Measurements from ENCODE around the gene KRT39. TPM values are rescaled to one million over a fixed set of nuclear protein-coding genes. Genes with fewer than 3 reads are reported as not detected.

The KRT39 gene
- total RNA-seq, 1 experiment from 2014 or later, result not detected

GRCh38 chr17:40952154-40952553 lies 14.6 kb downstream of the KRT39 start:
- BruUV-seq (replicated peaks), result no TSS peak
- DNase-seq, result no peak
- H3K9me3 Mint-ChIP-seq (ENCODE audit: low read depth, unreplicated experiment), result no peaks in the 10 kb centered on the region
- H3K4me3 Mint-ChIP-seq (ENCODE audit: low read depth, unreplicated experiment), result peak overlapping the region; percentile 49
- H3K36me3 Mint-ChIP-seq (ENCODE audit: insufficient read depth, unreplicated experiment), result peaks cover 54% of the 10 kb centered on the region
- H3K27ac Mint-ChIP-seq (ENCODE audit: unreplicated experiment), result peak overlapping the region; percentile 94
- CTCF ChIA-PET, result interaction anchor here (0.5 to 3.0 kb wide), 28 partner anchors 10 to 1305 kb away, joined by 3 to 48 read pairs (median 5); partner anchors contain the start of genes KRT23, KRT40 and KRTAP2-3
- H3K27me3 Mint-ChIP-seq (ENCODE audit: unreplicated experiment), result no peaks in the 10 kb centered on the region
- intact Hi-C loops (cut with micrococcal nuclease; ENCODE audit: unreplicated experiment), result loop anchor here (1.0 kb wide), 2 partner anchors 15 to 37 kb away; partner anchors contain the start of gene KRT23
- peaks cover 90% of the 10 kb centered on the region for H3K4me1 Mint-ChIP-seq (ENCODE audit: low read depth, unreplicated experiment)
- TF ChIP-seq, protein P1, sequence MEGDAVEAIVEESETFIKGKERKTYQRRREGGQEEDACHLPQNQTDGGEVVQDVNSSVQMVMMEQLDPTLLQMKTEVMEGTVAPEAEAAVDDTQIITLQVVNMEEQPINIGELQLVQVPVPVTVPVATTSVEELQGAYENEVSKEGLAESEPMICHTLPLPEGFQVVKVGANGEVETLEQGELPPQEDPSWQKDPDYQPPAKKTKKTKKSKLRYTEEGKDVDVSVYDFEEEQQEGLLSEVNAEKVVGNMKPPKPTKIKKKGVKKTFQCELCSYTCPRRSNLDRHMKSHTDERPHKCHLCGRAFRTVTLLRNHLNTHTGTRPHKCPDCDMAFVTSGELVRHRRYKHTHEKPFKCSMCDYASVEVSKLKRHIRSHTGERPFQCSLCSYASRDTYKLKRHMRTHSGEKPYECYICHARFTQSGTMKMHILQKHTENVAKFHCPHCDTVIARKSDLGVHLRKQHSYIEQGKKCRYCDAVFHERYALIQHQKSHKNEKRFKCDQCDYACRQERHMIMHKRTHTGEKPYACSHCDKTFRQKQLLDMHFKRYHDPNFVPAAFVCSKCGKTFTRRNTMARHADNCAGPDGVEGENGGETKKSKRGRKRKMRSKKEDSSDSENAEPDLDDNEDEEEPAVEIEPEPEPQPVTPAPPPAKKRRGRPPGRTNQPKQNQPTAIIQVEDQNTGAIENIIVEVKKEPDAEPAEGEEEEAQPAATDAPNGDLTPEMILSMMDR (IDR thresholded peaks at IDR 0.05; ENCODE audit: unreplicated experiment), result no peak

- no peak for DNase-seq
- H3K9me3 Mint-ChIP-seq (ENCODE audit: low read depth, unreplicated experiment), result no peaks in the 10 kb centered on the region
- BruUV-seq (replicated peaks), result no TSS peak
- CTCF ChIA-PET, result interaction anchor here (1.8 to 3.0 kb wide), 3 partner anchors 14 to 63 kb away, joined by 4 to 48 read pairs (median 4); partner anchors contain the start of genes KRT23 and KRT40
- no peaks in the 10 kb centered on the region for H3K27me3 Mint-ChIP-seq (ENCODE audit: unreplicated experiment)
- no peak overlapping the region for H3K4me3 Mint-ChIP-seq (ENCODE audit: low read depth, unreplicated experiment)
- intact Hi-C loops (cut with micrococcal nuclease; ENCODE audit: unreplicated experiment), result no loop called here
- H3K27ac Mint-ChIP-seq (ENCODE audit: unreplicated experiment), result peak overlapping the region; percentile 94
- TF ChIP-seq, protein P1 (IDR thresholded peaks at IDR 0.05; ENCODE audit: unreplicated experiment), result no peak
- peaks cover 44% of the 10 kb centered on the region for H3K36me3 Mint-ChIP-seq (ENCODE audit: insufficient read depth, unreplicated experiment)
- H3K4me1 Mint-ChIP-seq (ENCODE audit: low read depth, unreplicated experiment), result peaks cover 90% of the 10 kb centered on the region
Measured at GRCh38 chr17:40951011-40951622, 15.6 kb downstream of the KRT39 start.

- Mint-ChIP-seq H3K27ac (ENCODE audit: unreplicated experiment) (no peak overlapping the region), H3K36me3 (ENCODE audit: insufficient read depth, unreplicated experiment) (peaks cover 35% of the 10 kb centered on the region), H3K4me1 (ENCODE audit: low read depth, unreplicated experiment) (peaks cover 90% of the 10 kb centered on the region), H3K9me3 (ENCODE audit: low read depth, unreplicated experiment) (no peaks in the 10 kb centered on the region), H3K27me3 (ENCODE audit: unreplicated experiment) (no peaks in the 10 kb centered on the region), H3K4me3 (ENCODE audit: low read depth, unreplicated experiment) (no peak overlapping the region)
- TF ChIP-seq, protein P1 (IDR thresholded peaks at IDR 0.05; ENCODE audit: unreplicated experiment), result no peak
- no TSS peak for BruUV-seq (replicated peaks)
- DNase-seq, result no peak
- intact Hi-C loops (cut with micrococcal nuclease; ENCODE audit: unreplicated experiment), result no loop called here
- CTCF ChIA-PET, result interaction anchor here (0.7 to 1.5 kb wide), 5 partner anchors 10 to 534 kb away, joined by 3 to 14 read pairs (median 7); partner anchors contain the start of gene KRT23
Measured at GRCh38 chr17:40950176-40950575, 16.6 kb downstream of the KRT39 start.

DNA sequence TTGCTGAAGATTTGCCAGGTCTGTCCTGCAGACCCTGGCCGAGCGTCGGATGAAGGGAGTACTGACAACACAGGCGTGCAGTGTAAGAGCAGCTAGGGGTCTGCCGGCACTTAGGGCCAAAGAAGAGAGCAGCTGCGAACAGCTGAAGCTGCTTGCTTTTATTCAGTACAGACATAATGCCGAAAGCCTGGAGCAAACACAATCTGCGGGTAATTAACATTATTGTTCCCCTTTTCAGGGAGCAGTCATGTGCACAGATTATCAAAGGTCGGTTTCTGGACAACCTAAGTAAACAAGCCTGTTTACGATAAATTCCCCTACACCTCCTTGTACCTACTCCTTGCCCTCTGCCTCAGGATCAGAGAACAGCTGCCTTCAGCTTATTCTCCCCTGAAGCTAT lies 17.3 kb downstream of the KRT39 start:
- intact Hi-C loops (cut with micrococcal nuclease; ENCODE audit: unreplicated experiment), result no loop called here
- DNase-seq, result peak; percentile 22
- TF ChIP-seq, protein P1 (IDR thresholded peaks at IDR 0.05; ENCODE audit: unreplicated experiment), result no peak
- peak overlapping the region; percentile 13 for H3K27ac Mint-ChIP-seq (ENCODE audit: unreplicated experiment)
- CTCF ChIA-PET, result interaction anchor here (0.6 to 1.6 kb wide), 6 partner anchors 10 to 713 kb away, joined by 3 to 11 read pairs (median 4); partner anchors contain the start of genes KRT23 and KRTAP2-3
- H3K9me3 Mint-ChIP-seq (ENCODE audit: low read depth, unreplicated experiment), result no peaks in the 10 kb centered on the region
- no TSS peak for BruUV-seq (replicated peaks)
- peak overlapping the region; percentile 27 for H3K4me3 Mint-ChIP-seq (ENCODE audit: low read depth, unreplicated experiment)
- peaks cover 27% of the 10 kb centered on the region for H3K36me3 Mint-ChIP-seq (ENCODE audit: insufficient read depth, unreplicated experiment)
- H3K27me3 Mint-ChIP-seq (ENCODE audit: unreplicated experiment), result no peaks in the 10 kb centered on the region
- peaks cover 90% of the 10 kb centered on the region for H3K4me1 Mint-ChIP-seq (ENCODE audit: low read depth, unreplicated experiment)
